Fibroblast of pulmonary artery (primary cell): ENCODE results near the gene BCAS1.

Source experiments
- DNase-seq: peaks from one replicate; pipeline ENCODE4 v3.0.0-alpha.2; 2010; ENCODE audit warnings: low read depth
- H3K4me3 ChIP-seq: replicated peaks from 2 replicates; pipeline ENCODE4 v1.5.1; 2011; ENCODE audit warnings: low read depth, mild to moderate bottlenecking, control low read depth, low read length, moderate library complexity
- CTCF ChIP-seq: IDR thresholded peaks from 2 replicates; pipeline ENCODE4 v1.5.1; 2011; ENCODE audit warnings: mild to moderate bottlenecking, control low read depth, low read length, inconsistent platforms; ENCODE audit errors: missing control alignments

The BCAS1 gene

GRCh38 chr20:54103067-54103761 lies 32.8 kb upstream of the BCAS1 start:
- peak; percentile 75 for DNase-seq
- TF ChIP-seq CTCF = peak; percentile 96
- H3K4me3 ChIP-seq = no peak overlapping the region

GRCh38 chr20:54102543-54102942 lies 32.1 kb upstream of the BCAS1 start:
- no peak for DNase-seq
- TF ChIP-seq CTCF = no peak
- no peak overlapping the region for H3K4me3 ChIP-seq

DNA sequence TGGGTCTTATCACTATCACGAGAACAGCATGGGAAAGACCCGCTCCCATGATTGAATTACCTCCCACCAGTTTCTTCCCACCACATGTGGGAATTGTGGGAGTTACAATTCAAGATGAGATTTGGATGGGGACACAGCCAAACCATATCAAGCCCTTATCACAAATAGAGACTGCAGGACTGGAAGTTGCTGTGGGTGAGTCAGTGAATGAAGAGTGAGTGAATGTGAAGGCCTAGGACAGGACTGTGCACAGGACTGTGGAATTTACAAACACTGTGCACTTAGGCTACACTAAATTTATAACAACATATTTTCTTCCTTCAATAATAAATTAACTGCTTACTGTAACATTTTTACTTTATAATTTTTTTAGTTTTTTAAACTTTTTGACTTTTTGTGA lies 30.2 kb upstream of the BCAS1 start:
- TF ChIP-seq CTCF = no peak
- H3K4me3 ChIP-seq = no peak overlapping the region
- DNase-seq = no peak

GRCh38 chr20:54099894-54100293 lies 29.5 kb upstream of the BCAS1 start:
- no peak for DNase-seq
- TF ChIP-seq CTCF = no peak
- H3K4me3 ChIP-seq = no peak overlapping the region

GRCh38 chr20:54098047-54098446 lies 27.7 kb upstream of the BCAS1 start:
- no peak overlapping the region for H3K4me3 ChIP-seq
- DNase-seq = no peak

DNA sequence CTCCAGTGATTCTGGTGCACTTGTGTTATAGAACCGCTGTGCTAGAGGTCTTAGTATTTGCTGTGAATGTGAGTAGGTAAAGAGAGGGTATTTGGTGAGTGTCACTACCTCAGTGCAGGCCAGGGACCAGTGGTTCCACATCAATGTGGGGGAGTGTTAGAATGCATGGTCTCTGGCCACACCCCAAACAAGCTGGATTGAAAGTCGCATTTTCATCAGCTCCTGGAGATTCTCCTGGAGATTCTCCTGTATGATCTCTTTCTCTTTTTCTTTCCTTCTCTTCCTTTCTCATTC lies 26.8 kb upstream of the BCAS1 start:
- TF ChIP-seq CTCF = no peak
- no peak overlapping the region for H3K4me3 ChIP-seq
- no peak for DNase-seq

More at GRCh38 chr20:54098047-54098446, 27.7 kb upstream of the BCAS1 start:
- TF ChIP-seq CTCF = no peak

DNA sequence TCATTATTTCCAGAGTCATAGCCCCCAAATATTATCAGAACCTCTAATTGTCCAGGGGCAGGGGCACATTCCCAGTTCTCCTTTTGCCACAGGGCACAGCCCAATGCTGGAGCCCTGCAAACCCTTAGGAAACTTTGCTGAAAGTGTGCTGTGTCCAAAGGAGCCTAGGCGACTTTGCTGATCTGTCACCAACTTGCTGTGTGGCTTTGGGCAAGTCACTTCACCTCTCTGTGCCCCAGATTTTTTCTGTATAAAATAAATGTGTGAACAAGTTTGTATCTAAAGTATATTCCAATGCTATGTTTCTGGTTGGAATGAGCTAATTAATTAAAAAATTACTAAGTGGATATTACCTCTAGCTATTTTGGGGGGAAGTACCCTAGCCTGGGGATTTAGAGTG lies 25.4 kb upstream of the BCAS1 start:
- H3K4me3 ChIP-seq = no peak overlapping the region
- no peak for DNase-seq
- no peak for TF ChIP-seq CTCF
